MM.1S (cell line): Measurements from ENCODE around the gene SCYGR7.

Source experiments
- DNase-seq: peaks from one replicate; pipeline ENCODE4 v3.0.0-alpha.2; 2015
- H2AFZ ChIP-seq: fragments of 300-600 bp; sonication (generic); 2 replicates; pipeline ENCODE4 v1.6.0; 2016; ENCODE audit warnings: antibody characterized with exemption, low read length
- H3F3A ChIP-seq: fragments of 300-600 bp; sonication (generic); 2 replicates; pipeline ENCODE4 v1.6.1; 2016; ENCODE audit warnings: mild to moderate bottlenecking, antibody characterized with exemption, low read length, moderate library complexity, mixed read lengths; ENCODE audit not compliant: insufficient read depth
- H3K27ac ChIP-seq: fragments of 300-600 bp; sonication (generic); 2 replicates; pipeline ENCODE4 v1.5.1; 2016; ENCODE audit warnings: mild to moderate bottlenecking, low read length
- H3K27me3 ChIP-seq: fragments of 300-600 bp; sonication (generic); replicated peaks from 2 replicates; pipeline ENCODE4 v1.6.0; 2016; ENCODE audit warnings: low read length; ENCODE audit not compliant: insufficient read depth
- H3K36me3 ChIP-seq: fragments of 300-600 bp; sonication (generic); replicated peaks from 2 replicates; pipeline ENCODE4 v1.6.1; 2016; ENCODE audit warnings: mild to moderate bottlenecking, low read length, mixed read lengths; ENCODE audit not compliant: insufficient read depth
- H3K4me1 ChIP-seq: fragments of 300-600 bp; sonication (generic); 2 replicates; pipeline ENCODE4 v1.6.1; 2016; ENCODE audit warnings: low read length, mixed read lengths
- H3K4me2 ChIP-seq: fragments of 300-600 bp; sonication (generic); 2 replicates; pipeline ENCODE4 v1.6.0; 2016; ENCODE audit warnings: low read depth, low read length
- H3K4me3 ChIP-seq: fragments of 300-600 bp; sonication (generic); 2 replicates; pipeline ENCODE4 v1.5.1; 2016; ENCODE audit warnings: low read length, mixed read lengths
- H3K79me2 ChIP-seq: fragments of 300-600 bp; sonication (generic); 2 replicates; pipeline ENCODE4 v1.6.1; 2016; ENCODE audit warnings: mixed run types, low read length, mixed read lengths
- H3K9ac ChIP-seq: fragments of 300-600 bp; sonication (generic); 2 replicates; pipeline ENCODE4 v1.6.1; 2016; ENCODE audit warnings: low read length, mixed read lengths
- H3K9me2 ChIP-seq: fragments of 300-600 bp; sonication (generic); replicated peaks from 2 replicates; pipeline ENCODE4 v1.6.1; 2016; ENCODE audit warnings: mild to moderate bottlenecking, low read length, mixed read lengths; ENCODE audit not compliant: insufficient read depth
- H3K9me3 ChIP-seq: fragments of 300-600 bp; sonication (generic); replicated peaks from 2 replicates; pipeline ENCODE4 v1.6.1; 2016; ENCODE audit warnings: mild to moderate bottlenecking, low read length, mixed read lengths; ENCODE audit not compliant: insufficient read depth
- H4K20me1 ChIP-seq: fragments of 300-600 bp; sonication (generic); 2 replicates; pipeline ENCODE4 v1.6.1; 2016; ENCODE audit warnings: mild to moderate bottlenecking, low read length, moderate library complexity, mixed read lengths; ENCODE audit not compliant: insufficient read depth
- CTCF ChIP-seq: fragments of 300-600 bp; sonication (generic); IDR thresholded peaks from 2 replicates; pipeline ENCODE4 v1.5.1; 2016; ENCODE audit warnings: antibody characterized with exemption, low read length, mixed read lengths
- EZH2 ChIP-seq: fragments of 300-600 bp; sonication (generic); optimal IDR thresholded peaks from 2 replicates; pipeline ENCODE3; 2017; ENCODE audit warnings: low read depth, mild to moderate bottlenecking, antibody characterized with exemption, low read length, mixed read lengths
- EZH2phosphoT487 ChIP-seq: fragments of 300-600 bp; sonication (generic); IDR thresholded peaks from 2 replicates; pipeline ENCODE4 v1.6.1; 2018; ENCODE audit warnings: antibody characterized with exemption, low read length

The SCYGR7 gene

DNA sequence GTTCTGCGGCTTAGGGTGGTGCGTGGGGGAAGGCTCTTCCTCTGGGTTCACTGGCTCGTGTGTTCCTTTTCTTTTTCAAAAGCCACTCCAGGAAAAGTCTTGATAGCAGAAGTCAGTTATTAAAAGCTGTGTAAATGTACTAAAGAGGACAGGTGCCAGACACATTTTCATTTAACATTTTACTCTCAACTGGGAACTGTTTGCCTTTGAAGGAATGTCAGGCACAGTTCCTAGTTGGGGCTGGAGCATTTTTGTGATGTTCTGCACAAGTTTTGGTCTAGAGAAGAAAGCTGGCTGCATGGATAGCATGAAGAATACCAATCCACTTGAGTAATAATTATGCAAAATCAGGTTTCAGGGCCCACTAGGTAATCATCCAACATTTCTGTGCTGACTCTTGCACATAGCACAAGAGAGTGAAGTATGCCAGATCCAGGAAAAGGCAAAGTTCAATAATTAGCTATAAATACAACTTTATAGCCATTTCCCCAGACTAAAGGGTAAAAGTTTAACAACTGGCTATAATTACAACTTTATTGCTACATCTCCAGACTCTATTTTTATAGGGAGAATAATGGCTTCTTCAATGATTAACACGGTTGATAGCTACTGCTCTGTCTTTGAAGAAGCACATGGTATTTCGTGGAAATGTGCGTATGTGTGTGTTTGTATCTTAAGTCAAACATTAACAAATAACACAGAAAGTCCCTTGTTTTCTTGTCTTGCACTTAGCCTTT is 33.8 kb downstream of the SCYGR7 start:
- H3K9me3 ChIP-seq, result no peaks in the 10 kb centered on the region
- H3F3A ChIP-seq, result no peaks in the 10 kb centered on the region
- no peaks in the 10 kb centered on the region for H3K27me3 ChIP-seq
- no peak for DNase-seq
- H2AFZ ChIP-seq, result no peak overlapping the region
- no peaks in the 10 kb centered on the region for H3K4me1 ChIP-seq
- H3K4me3 ChIP-seq, result no peak overlapping the region
- no peak for TF ChIP-seq EZH2phosphoT487
- no peak for TF ChIP-seq EZH2
- TF ChIP-seq CTCF, result no peak
- no peak overlapping the region for H3K4me2 ChIP-seq
- H3K79me2 ChIP-seq, result no peaks in the 10 kb centered on the region
- H4K20me1 ChIP-seq, result no peaks in the 10 kb centered on the region
- no peaks in the 10 kb centered on the region for H3K9me2 ChIP-seq
- no peak overlapping the region for H3K9ac ChIP-seq
- no peak overlapping the region for H3K27ac ChIP-seq
- no peaks in the 10 kb centered on the region for H3K36me3 ChIP-seq

DNA sequence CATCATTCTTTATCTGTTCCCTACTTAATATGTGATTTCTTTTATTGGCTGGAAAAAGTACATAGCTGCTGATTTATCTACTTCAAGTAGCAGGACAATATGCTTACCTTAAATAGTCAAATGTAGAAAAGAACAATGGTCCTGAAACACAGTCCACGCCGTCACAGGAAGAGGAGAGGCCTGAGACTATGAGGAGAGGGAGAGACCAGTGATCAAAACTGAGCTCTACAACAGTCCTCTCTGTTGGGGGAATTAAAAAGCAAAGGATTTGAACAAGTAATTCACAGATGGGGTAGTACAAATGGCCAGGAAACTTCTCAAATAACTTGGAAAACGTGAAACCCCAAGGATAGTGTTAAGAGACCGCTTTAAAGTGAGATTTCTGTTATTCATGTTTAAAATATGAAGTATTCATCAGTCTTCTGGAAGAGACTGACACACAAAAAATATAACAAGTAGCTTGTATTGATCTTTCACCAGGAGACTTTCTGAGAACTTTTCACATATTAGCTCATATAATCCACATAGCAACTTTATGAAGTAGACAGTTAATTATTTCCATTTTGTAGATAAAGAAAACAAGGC is 37.7 kb downstream of the SCYGR7 start:
- H3K4me2 ChIP-seq, result no peak overlapping the region
- no peaks in the 10 kb centered on the region for H3K27me3 ChIP-seq
- H3K4me1 ChIP-seq, result no peaks in the 10 kb centered on the region
- no peaks in the 10 kb centered on the region for H4K20me1 ChIP-seq
- no peaks in the 10 kb centered on the region for H3K9me3 ChIP-seq
- no peaks in the 10 kb centered on the region for H3K79me2 ChIP-seq
- H3K9me2 ChIP-seq, result no peaks in the 10 kb centered on the region
- H3K9ac ChIP-seq, result no peak overlapping the region
- no peak for TF ChIP-seq CTCF
- no peak for TF ChIP-seq EZH2phosphoT487
- no peak for TF ChIP-seq EZH2
- H3F3A ChIP-seq, result no peaks in the 10 kb centered on the region
- no peak for DNase-seq
- no peak overlapping the region for H3K27ac ChIP-seq
- no peak overlapping the region for H2AFZ ChIP-seq
- H3K4me3 ChIP-seq, result no peak overlapping the region
- H3K36me3 ChIP-seq, result no peaks in the 10 kb centered on the region

- no peak overlapping the region for H3K4me2 ChIP-seq
- no peaks in the 10 kb centered on the region for H3K27me3 ChIP-seq
- TF ChIP-seq CTCF (peak; percentile 85), EZH2 (no peak), EZH2phosphoT487 (no peak)
- H3F3A ChIP-seq, result no peaks in the 10 kb centered on the region
- H3K4me1 ChIP-seq, result no peaks in the 10 kb centered on the region
- no peak overlapping the region for H2AFZ ChIP-seq
- no peak overlapping the region for H3K27ac ChIP-seq
- H3K36me3 ChIP-seq, result no peaks in the 10 kb centered on the region
- H3K9ac ChIP-seq, result no peak overlapping the region
- H3K4me3 ChIP-seq, result no peak overlapping the region
- no peaks in the 10 kb centered on the region for H4K20me1 ChIP-seq
- no peaks in the 10 kb centered on the region for H3K9me3 ChIP-seq
- peak; percentile 56 for DNase-seq
- no peaks in the 10 kb centered on the region for H3K79me2 ChIP-seq
- no peaks in the 10 kb centered on the region for H3K9me2 ChIP-seq
These were observed 38.3 kb downstream of the SCYGR7 start for GRCh38 chr2:227766373-227766883.
